Measurements from ENCODE around the gene USP48. TPM values are rescaled to one million over a fixed set of nuclear protein-coding genes. Genes with fewer than 3 reads are reported as not detected.

USP48 gene
- total and polyA plus RNA-seq, 3 experiments from 2014 or later, result 41.4 to 61.5 (median 60.6) TPM

GRCh38 chr1:21652101-21652936 lies 130.6 kb downstream of the USP48 start:
- DNase-seq, result no peak
- Mint-ChIP-seq H3K27me3 (peaks cover 6 to 15% of the 10 kb centered on the region in 2 donors), H3K4me1 (peaks cover 14 to 21% (median 15%) of the 10 kb centered on the region in 3 donors), H3K9me3 (no peaks in the 10 kb centered on the region), H3K27ac (peak overlapping the region in 2 of 8 donors; percentile 33 to 81), H3K4me3 (peak overlapping the region; percentile 73 to 90 (median 77)), H3K36me3 (no peaks in the 10 kb centered on the region)
- H3K4me3 ChIP-seq (ENCODE audit: low read length), result no peak overlapping the region
- no peaks in the 10 kb centered on the region for H3K9me3 ChIP-seq (ENCODE audit: low read length)
- ChIA-PET CTCF (interaction anchor here (0.6 kb wide), 1 partner anchor 420 kb away, joined by 3 read pairs; no protein-coding TSS in a partner anchor), POLR2A (no interaction called here)
- H3K4me1 ChIP-seq (ENCODE audit: insufficient read depth, low read length), result peaks cover 11% of the 10 kb centered on the region
- H3K27ac ChIP-seq (ENCODE audit: low read depth, low read length), result no peak overlapping the region
- peaks cover under 1% of the 10 kb centered on the region for H3K27me3 ChIP-seq (ENCODE audit: insufficient read depth, low read length, poor library complexity, severe bottlenecking)
- no peaks in the 10 kb centered on the region for H3K36me3 ChIP-seq (ENCODE audit: insufficient read depth, low read length)

- Mint-ChIP-seq H3K4me3 (peak overlapping the region; percentile 75 to 93 (median 90)), H3K27me3 (peaks cover 12 to 20% of the 10 kb centered on the region in 2 donors), H3K9me3 (no peaks in the 10 kb centered on the region), H3K27ac (peak overlapping the region in 5 of 8 donors; percentile 59 to 80 (median 73)), H3K4me1 (peaks cover 14 to 21% (median 15%) of the 10 kb centered on the region in 3 donors), H3K36me3 (no peaks in the 10 kb centered on the region)
- Histone ChIP-seq H3K4me1 (ENCODE audit: insufficient read depth, low read length) (peaks cover 11% of the 10 kb centered on the region), H3K27ac (ENCODE audit: low read depth, low read length) (peak overlapping the region; percentile 29), H3K4me3 (ENCODE audit: low read length) (peak overlapping the region; percentile 66), H3K9me3 (ENCODE audit: low read length) (no peaks in the 10 kb centered on the region), H3K36me3 (ENCODE audit: insufficient read depth, low read length) (no peaks in the 10 kb centered on the region), H3K27me3 (ENCODE audit: insufficient read depth, low read length, poor library complexity, severe bottlenecking) (peaks cover 6% of the 10 kb centered on the region)
- ChIA-PET POLR2A (no interaction called here), CTCF (interaction anchor here (0.6 kb wide), 1 partner anchor 419 kb away, joined by 3 read pairs; no protein-coding TSS in a partner anchor)
- DNase-seq, result peak in 4 of 5 donors; percentile 24 to 67 (median 38)
These were observed 131.5 kb downstream of the USP48 start for GRCh38 chr1:21651214-21652042.

- peaks cover 6% of the 10 kb centered on the region for H3K27me3 ChIP-seq (ENCODE audit: insufficient read depth, low read length, poor library complexity, severe bottlenecking)
- CTCF ChIA-PET, result interaction anchor here (1.0 kb wide), 1 partner anchor 9 kb away, joined by 4 read pairs; no protein-coding TSS in a partner anchor
These were observed 132.5 kb downstream of the USP48 start for GRCh38 chr1:21650400-21650799.

GRCh38 chr1:21649315-21649714 lies 133.6 kb downstream of the USP48 start:
- H3K36me3 Mint-ChIP-seq, result no peaks in the 10 kb centered on the region
- Histone ChIP-seq H3K4me3 (ENCODE audit: low read length) (no peak overlapping the region), H3K4me1 (ENCODE audit: insufficient read depth, low read length) (peaks cover 11% of the 10 kb centered on the region), H3K27ac (ENCODE audit: low read depth, low read length) (no peak overlapping the region), H3K27me3 (ENCODE audit: insufficient read depth, low read length, poor library complexity, severe bottlenecking) (peaks cover 6% of the 10 kb centered on the region), H3K9me3 (ENCODE audit: low read length) (no peaks in the 10 kb centered on the region), H3K36me3 (ENCODE audit: insufficient read depth, low read length) (no peaks in the 10 kb centered on the region)
- no peak overlapping the region for H3K4me3 Mint-ChIP-seq
- ChIA-PET CTCF (interaction anchor here (1.0 kb wide), 1 partner anchor 11 kb away, joined by 4 read pairs; no protein-coding TSS in a partner anchor), POLR2A (no interaction called here)
- peaks cover 14 to 21% (median 15%) of the 10 kb centered on the region in 3 donors for H3K4me1 Mint-ChIP-seq
- H3K27me3 Mint-ChIP-seq, result peaks cover 26 to 27% of the 10 kb centered on the region in 2 donors
- H3K27ac Mint-ChIP-seq, result no peak overlapping the region
- no peaks in the 10 kb centered on the region for H3K9me3 Mint-ChIP-seq
- DNase-seq, result no peak

More at GRCh38 chr1:21650400-21650799, 132.5 kb downstream of the USP48 start:
- H3K4me1 ChIP-seq (ENCODE audit: insufficient read depth, low read length), result peaks cover 11% of the 10 kb centered on the region
- Mint-ChIP-seq H3K27ac (no peak overlapping the region), H3K4me1 (peaks cover 14 to 21% (median 15%) of the 10 kb centered on the region in 3 donors), H3K9me3 (no peaks in the 10 kb centered on the region), H3K36me3 (no peaks in the 10 kb centered on the region), H3K4me3 (peak overlapping the region in 1 of 7 donors; percentile 67), H3K27me3 (peaks cover 21 to 27% of the 10 kb centered on the region in 2 donors)
- H3K9me3 ChIP-seq (ENCODE audit: low read length), result no peaks in the 10 kb centered on the region
- H3K27ac ChIP-seq (ENCODE audit: low read depth, low read length), result no peak overlapping the region
- H3K36me3 ChIP-seq (ENCODE audit: insufficient read depth, low read length), result no peaks in the 10 kb centered on the region
- POLR2A ChIA-PET, result no interaction called here
- no peak for DNase-seq
- no peak overlapping the region for H3K4me3 ChIP-seq (ENCODE audit: low read length)

GRCh38 chr1:21648791-21649190 lies 134.2 kb downstream of the USP48 start:
- CTCF ChIA-PET, result no interaction called here

GRCh38 chr1:21648352-21648730 lies 134.6 kb downstream of the USP48 start:
- Histone ChIP-seq H3K4me1 (ENCODE audit: insufficient read depth, low read length) (peaks cover 11% of the 10 kb centered on the region), H3K4me3 (ENCODE audit: low read length) (no peak overlapping the region), H3K27ac (ENCODE audit: low read depth, low read length) (no peak overlapping the region), H3K36me3 (ENCODE audit: insufficient read depth, low read length) (no peaks in the 10 kb centered on the region), H3K27me3 (ENCODE audit: insufficient read depth, low read length, poor library complexity, severe bottlenecking) (peaks cover 6% of the 10 kb centered on the region), H3K9me3 (ENCODE audit: low read length) (no peaks in the 10 kb centered on the region)
- Mint-ChIP-seq H3K27ac (no peak overlapping the region), H3K4me1 (peaks cover 14 to 21% (median 15%) of the 10 kb centered on the region in 3 donors), H3K9me3 (no peaks in the 10 kb centered on the region), H3K27me3 (peaks cover 25 to 35% of the 10 kb centered on the region in 2 donors), H3K36me3 (no peaks in the 10 kb centered on the region), H3K4me3 (peak overlapping the region in 2 of 7 donors; percentile 24 to 28)
- DNase-seq, result no peak
- ChIA-PET POLR2A (no interaction called here), CTCF (no interaction called here)

More at GRCh38 chr1:21648791-21649190, 134.2 kb downstream of the USP48 start:
- no peaks in the 10 kb centered on the region for H3K36me3 Mint-ChIP-seq
- POLR2A ChIA-PET, result no interaction called here
- DNase-seq, result no peak
- Histone ChIP-seq H3K27me3 (ENCODE audit: insufficient read depth, low read length, poor library complexity, severe bottlenecking) (peaks cover 6% of the 10 kb centered on the region), H3K4me3 (ENCODE audit: low read length) (no peak overlapping the region), H3K36me3 (ENCODE audit: insufficient read depth, low read length) (no peaks in the 10 kb centered on the region), H3K4me1 (ENCODE audit: insufficient read depth, low read length) (peaks cover 11% of the 10 kb centered on the region), H3K27ac (ENCODE audit: low read depth, low read length) (no peak overlapping the region), H3K9me3 (ENCODE audit: low read length) (no peaks in the 10 kb centered on the region)
- H3K9me3 Mint-ChIP-seq, result no peaks in the 10 kb centered on the region
- H3K4me1 Mint-ChIP-seq, result peaks cover 14 to 21% (median 15%) of the 10 kb centered on the region in 3 donors
- H3K27me3 Mint-ChIP-seq, result peaks cover 27 to 31% of the 10 kb centered on the region in 2 donors
- H3K27ac Mint-ChIP-seq, result no peak overlapping the region
- H3K4me3 Mint-ChIP-seq, result peak overlapping the region in 1 of 7 donors; percentile 24

GRCh38 chr1:21647431-21648351 lies 135.3 kb downstream of the USP48 start:
- CTCF ChIA-PET, result no interaction called here
- H3K4me1 Mint-ChIP-seq, result peaks cover 14 to 16% (median 15%) of the 10 kb centered on the region in 3 donors
- H3K27ac Mint-ChIP-seq, result no peak overlapping the region
- H3K27ac ChIP-seq (ENCODE audit: low read depth, low read length), result no peak overlapping the region
- no peak overlapping the region for H3K4me3 Mint-ChIP-seq
- H3K9me3 ChIP-seq (ENCODE audit: low read length), result no peaks in the 10 kb centered on the region
- no peaks in the 10 kb centered on the region for H3K36me3 ChIP-seq (ENCODE audit: insufficient read depth, low read length)
- peaks cover 6% of the 10 kb centered on the region for H3K27me3 ChIP-seq (ENCODE audit: insufficient read depth, low read length, poor library complexity, severe bottlenecking)
- H3K9me3 Mint-ChIP-seq, result no peaks in the 10 kb centered on the region
- H3K4me1 ChIP-seq (ENCODE audit: insufficient read depth, low read length), result peaks cover 11% of the 10 kb centered on the region
- peaks cover 27 to 39% of the 10 kb centered on the region in 2 donors for H3K27me3 Mint-ChIP-seq
- H3K4me3 ChIP-seq (ENCODE audit: low read length), result no peak overlapping the region
- H3K36me3 Mint-ChIP-seq, result no peaks in the 10 kb centered on the region
- DNase-seq, result no peak
- POLR2A ChIA-PET, result no interaction called here
